Measurements from ENCODE around the gene THRA.

The THRA gene

DNA sequence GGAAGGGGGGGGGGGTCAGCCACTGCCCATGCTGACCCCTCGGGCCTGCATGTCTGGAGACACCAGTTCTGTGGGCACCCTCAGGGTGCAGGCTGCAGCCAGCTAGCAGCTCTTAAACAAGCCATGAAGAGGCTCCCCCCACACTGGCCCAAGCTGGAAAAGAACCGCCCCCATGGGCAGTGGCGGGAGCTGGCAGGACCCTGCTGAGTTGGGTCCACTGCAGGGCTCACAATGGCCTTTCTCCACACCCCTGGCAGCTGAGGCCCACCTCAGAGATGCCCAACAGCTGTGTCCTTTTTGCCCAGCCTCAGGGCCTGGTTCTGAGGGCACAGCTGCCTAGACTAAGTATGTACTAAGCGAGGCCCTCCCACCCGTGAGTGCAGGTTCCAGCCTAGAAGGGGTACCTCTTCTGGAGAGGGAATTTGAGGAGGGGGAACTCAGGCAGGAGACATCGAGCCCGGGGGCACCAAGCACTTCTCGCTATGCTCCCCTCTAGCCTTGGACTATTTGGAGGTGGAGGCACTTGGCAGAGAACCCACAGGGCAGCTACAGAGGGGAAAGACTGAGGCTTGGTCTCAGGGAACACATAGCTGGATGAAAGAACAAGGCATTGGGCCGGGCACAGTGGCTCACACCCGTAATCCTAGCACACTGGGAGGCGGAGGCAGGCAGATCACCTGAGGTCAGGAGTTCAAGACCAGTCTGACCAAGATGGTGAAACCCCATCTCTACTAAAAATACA, 3.2 kb downstream of the THRA start:
- no peak for DNase-seq

DNA sequence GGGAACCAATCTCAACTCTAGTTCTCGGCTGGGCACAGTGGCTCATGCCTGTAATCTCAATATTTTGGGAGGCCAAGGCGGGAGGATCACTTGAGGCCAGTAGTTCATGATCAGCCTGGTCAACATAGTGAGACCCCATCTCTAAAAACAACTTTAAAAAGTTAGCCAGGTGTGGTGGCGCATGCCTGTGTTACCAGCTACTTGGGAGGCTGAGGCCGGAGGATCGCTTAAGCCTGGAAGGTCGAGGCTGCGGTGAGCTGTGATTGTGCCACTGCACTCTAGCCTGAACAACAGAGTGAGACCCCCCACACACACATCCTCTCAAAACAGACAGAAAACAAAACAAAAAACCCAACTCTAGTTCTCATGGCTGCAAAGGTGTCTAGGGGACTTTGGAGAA, 4.9 kb downstream of the THRA start:
- no peak for DNase-seq

DNA sequence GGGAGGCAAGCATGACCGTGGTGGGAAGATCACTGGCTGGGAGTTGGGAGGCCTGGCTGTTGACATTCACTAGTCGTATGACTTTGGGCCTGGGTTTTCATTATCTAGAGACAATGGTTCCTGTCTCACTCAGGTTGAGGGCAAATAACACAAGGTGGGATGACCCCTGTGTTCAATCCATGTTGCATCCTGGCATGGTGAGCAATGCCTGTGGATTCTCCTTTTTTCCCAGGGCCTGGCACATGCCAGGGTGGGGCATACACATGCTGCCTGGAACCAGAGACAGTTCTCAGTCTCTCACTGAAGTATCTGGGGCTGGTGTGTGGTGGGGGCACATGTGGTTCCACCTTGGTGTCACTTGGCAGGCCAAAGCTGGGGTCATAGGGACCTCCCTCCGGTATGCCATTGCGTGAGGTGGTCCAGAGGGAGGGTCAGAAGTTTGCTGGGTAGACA, 5.4 kb downstream of the THRA start:
- DNase-seq = no peak

DNA sequence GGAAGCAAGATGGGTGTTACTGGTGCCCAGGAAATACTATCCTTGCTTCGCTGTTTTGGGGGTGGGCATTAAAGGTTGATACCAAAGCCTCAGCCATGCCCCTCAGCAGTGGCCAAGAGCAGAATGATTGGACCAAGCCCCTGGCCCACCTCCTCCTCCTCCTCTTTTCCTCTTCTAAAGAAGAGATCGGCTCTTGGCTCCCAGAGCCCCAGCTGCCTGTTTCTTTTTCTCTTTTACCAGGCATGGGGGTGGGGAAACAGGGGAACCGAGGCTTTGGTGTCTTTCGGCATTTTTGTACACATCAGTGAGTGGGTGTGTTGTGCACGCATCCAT, 5.8 kb downstream of the THRA start:
- no peak for DNase-seq

DNA sequence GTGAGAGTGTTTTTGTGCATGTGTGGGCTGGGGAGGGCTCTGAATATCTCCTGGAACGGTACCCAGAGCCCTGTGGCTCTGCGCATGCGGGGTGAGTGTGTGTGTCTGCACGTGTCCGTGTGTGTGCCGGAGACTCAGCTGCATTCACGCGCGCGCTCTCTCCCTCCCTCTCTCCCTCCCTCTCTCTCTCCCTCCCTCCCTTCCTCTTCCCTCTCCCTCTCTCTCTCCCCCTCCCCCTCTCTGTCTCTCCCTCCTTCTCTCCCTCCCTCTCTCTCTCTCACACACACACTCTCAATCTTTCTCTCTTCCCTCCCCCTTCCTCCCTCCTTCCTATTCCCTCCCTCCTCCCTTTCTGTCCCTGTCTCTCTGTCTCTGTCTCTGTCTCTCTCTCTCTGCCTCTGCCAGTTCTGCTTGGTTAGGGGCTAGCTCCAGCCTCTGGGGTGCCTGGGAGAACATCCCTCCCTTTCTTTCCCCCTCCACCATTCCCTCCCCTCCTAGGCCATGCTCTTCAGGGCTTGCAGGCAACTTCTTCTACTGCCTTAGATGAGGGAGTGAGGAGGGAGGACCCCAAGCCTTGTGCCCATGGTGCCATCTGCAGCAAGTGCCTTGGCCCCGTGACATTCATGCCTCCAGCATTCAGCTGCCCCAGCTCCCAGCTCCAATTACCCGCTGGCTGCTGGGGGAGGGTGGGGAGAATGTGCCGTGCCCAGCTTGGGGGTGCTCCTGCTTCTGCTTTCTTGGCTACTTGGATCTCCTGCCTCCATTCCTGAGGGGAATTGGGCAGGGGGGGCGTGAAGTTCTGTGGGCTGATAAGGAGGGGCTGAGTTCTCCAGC, 6.4 kb downstream of the THRA start:
- peak; percentile 72 for DNase-seq

DNA sequence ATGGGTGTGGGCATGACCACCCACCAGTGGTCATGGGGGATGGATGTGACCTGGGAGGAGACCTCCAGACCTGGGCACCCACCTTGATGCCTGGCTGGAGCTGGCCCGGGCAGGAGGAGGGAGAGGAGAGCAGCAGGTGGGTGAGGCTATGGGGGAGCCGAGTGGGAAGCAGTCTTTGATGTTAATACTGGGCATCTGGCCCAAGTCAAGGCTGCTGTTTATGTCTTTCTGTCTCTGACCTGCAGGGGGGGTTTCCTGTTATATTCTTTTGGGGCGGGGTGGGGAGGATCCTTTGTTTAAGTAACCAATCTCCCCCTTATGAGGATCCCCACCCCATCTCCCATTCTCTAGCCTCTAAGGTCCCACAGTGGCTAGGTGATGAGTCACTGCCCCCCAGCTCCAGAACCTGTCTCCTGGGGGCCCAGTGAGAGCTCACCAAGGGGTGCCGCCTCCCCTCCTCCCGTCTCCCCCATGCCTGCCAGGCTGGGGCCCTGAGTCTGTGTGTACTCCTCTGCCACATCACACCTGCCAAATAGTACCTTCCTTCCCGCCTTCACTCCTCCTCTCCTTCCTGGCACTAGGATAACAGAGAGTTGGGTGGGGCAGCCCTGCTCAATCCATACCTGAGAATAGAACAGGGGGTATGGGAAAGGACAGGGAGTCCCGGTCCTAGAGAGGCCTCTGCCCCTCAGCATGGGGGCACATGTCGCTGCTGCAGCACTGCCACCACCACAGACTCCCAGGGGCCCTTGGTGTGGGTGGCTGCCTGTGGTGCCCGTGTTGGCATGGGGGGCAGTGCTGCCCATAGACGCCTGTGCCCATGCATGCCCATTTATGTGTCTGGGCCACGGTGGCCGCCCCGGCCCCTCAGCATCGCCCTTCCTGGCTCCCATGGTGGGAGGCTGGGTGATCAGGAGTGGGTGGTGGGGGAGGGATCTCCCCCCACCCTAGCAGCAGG, 7.3 kb downstream of the THRA start:
- peak; percentile 87 for DNase-seq

DNA sequence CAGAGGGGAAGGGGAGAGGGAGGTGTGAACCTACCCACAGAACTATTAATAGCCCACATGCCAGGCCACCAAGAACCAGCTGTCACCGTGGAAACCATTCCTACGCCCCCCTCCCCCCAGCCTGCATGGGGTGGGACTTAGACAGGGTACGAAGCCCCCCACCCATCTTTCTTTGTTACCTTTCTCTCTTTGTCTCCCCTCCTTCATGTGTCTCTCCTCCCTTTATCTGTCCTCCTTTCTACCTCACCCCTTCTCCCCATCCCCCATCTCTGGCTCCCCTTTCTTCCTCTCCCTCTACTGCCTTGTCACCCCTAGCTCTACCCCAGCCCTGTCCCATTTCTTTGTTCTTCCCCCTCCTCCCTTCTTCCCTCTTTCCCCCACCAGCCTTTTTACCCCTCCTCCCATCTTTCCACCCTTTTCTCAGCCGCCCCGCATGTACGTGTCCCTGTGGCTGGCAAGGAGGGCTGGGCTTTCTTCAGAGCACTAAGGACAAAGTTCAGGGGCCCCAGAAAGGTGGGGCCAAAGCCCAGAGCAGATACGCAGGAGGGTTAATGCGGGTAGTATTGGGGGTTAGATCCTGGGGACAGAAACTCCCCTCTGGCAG, 8.0 kb downstream of the THRA start:
- DNase-seq = no peak

DNA sequence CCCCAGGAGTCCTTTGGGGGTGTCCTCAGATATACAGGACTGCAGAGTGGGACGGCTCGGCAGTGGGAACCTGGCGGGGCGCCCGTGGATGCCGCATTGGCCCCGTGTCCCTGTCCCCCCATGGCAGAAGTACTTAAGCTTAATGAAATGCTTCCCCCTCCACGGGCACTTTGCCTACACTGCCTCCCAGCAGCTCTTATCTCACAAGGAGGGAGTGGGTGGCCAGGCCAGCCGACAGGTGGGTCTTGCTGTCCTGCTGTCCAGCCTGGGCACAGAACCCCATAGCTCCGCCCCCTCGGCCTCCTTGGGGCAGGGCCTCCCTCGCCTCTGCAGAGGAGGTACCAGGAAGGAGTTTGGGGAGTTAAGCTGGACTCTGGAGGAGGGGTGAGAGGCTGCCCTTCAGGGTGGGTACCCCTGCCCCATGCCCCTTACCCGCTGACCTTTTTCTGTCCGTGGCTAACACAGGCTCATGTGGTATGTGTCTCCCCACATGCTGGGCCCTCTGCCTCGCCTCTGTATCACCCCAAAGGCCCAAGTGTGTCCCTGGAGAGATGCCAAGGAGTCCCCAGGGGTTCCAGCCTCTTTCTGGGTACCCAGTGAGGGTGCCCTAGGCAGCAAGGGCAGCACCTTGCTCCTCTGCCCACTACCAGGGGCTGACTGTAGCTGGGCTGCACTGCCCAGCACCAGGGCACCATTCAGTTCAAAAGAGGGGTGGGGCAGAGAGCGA, 8.7 kb downstream of the THRA start:
- DNase-seq = no peak

DNA sequence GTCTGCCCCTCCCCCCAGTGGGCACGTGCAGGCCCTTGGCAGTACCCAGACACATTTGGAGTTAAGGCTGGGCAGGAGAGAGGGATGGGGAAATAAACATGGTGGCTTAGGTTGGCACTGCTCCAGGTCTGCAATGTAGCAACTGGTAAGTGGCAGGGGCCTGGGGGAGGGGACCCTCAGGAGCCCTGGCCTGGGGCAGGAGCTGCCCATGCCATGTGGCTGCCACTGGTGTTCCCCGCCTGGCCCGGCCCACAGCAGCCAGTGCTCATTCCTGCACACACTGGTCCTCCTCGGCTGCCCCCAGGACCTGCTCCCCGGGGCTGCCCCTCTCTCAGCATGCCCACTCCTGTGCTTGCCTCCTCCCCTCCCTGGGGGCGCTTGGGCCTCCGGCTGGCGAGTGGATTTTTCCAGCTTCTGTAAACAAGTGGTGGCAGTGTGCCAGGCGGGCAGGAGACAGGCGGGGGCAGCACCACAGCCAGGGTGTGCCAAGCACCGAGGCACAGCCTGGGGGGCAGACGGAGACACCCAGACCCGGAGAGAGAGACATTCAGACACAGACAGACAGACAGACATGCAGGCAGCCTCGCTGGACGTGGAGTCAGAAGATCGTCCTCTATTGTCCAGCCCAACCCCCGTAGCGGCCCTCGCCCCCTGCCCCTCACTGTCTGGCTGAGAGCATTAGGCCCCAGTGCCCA, 9.4 kb downstream of the THRA start:
- DNase-seq = peak; percentile 89

DNA sequence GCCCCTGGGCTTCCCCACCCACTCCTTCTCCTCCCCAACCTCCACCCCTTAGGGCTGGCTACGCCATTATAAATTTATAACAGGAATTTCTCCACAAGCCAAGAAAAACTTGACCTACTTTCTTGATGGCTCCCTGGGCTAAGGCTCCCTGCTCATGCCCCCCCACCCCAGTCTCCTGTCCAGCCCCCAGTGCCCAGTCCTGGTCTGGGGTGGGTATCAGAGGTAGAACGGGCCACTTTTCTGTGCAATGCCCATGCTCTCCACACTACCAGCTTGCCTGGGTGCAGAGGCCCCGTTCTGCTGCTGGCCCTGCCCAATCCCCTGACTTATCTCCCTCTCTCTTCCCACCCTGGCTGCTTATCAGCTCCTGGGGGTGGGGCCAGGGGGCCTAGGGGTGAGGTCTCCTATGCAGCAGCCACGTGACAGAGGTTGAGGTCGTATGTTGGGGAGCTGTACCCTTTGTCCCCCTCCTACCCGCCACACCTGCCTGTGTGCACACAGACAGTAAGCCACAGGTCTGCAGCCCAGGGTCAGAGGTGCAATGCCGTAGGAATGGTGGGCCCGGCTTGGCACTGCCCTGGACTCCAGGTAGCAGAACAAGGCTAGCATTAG, 10.1 kb downstream of the THRA start:
- DNase-seq = no peak

DNA sequence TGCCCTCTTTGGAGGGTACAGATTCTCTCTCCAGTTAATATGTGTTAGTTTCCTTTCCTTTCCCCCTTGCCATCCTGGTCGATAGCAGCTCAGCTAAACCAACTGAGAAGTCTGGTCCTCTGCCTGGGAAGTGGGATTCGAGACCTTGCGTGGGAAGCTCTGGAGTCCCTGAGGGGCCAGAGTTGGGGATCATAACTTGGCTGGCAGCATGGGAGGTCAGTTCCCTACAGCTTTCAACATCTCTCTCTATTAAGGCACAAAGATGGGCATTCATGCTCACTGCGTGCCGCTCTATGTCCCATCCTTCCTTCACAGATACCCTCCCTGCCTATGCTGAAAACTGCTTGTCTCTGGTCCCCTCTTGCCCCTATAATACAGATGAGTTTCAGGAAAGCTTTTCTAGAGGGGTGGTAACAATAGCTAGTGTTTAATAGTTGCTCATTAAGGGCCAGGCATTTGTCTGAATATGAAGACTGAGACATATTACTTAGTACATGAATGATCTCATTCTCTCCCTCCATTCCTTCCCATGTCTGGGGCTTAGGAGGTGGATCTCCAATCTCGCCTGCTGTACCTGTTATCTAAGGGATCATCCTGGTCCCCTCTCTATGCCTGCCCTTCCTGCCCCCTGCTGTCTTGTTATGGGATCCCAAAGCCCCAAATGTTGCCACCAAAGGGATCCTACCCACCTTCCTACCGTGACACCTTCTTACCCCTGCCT, 10.8 kb downstream of the THRA start:
- DNase-seq = no peak

DNA sequence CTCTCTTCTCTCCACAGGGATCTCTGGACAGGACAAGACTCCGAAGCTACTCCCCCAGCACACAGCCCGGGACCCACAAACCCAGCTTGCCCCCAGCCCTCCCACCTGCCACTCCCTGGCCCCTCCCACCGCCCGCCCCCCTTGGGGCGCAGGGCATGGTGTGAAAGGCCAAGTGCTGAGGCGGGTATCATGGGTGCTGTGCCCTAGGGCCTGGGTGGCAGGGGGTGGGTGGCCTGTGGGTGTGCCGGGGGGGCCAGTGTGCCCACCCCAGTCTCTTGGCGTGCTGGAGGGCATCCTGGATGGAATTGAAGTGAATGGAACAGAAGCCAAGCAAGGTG, 11.4 kb downstream of the THRA start:
- DNase-seq = no peak

DNA sequence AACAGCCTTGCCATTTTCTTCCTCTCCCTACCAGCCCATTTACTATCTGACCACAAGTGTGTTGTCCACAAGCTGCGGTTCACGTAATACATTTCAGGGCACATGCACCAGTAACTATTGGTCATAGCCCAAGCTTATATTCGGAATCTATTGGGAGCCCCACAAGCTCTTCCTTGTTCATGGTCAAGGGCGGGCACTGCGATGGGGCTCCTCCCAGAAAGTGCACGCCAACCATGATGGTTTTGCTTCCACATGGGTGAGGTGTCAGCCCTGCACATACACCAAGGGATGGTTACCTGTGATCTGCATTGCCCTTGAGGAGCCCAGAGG, 12.1 kb downstream of the THRA start:
- DNase-seq = no peak

DNA sequence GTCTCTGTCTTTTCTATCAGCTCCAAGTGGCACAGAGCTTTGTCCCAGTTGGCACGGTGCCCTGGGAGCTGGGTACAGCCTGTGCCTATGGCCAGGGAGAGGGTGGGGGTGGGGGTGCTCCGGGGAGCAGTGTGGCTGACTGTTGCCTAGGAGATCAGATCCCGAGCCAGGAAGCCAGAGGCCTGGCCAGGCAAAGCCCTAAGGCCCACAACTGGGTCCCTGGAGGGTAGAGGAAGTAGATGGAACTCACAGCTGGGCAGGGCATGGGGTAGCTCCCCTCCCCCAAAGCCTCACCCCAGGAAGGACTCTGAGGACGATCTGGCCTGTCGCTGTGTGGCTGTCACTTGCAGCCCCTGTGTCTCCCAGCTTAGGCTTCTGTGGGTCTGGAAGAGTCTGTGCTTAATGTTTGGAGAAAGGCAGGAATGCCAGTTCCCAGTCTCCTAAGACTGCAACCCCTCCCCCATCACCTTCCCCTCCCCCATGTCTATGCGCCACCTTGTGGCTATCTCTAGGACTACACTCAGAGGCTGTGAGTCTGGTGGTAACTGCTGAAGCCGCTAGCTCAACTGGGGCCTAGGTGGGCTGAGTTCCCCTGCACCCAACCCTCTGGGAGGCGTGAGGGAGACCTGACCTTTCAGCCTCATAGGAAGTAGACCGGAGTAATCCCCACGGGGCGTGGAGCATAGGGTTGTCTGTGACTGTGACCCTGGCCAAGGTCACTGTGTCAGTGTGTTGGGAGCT, 12.6 kb downstream of the THRA start:
- DNase-seq = no peak

DNA sequence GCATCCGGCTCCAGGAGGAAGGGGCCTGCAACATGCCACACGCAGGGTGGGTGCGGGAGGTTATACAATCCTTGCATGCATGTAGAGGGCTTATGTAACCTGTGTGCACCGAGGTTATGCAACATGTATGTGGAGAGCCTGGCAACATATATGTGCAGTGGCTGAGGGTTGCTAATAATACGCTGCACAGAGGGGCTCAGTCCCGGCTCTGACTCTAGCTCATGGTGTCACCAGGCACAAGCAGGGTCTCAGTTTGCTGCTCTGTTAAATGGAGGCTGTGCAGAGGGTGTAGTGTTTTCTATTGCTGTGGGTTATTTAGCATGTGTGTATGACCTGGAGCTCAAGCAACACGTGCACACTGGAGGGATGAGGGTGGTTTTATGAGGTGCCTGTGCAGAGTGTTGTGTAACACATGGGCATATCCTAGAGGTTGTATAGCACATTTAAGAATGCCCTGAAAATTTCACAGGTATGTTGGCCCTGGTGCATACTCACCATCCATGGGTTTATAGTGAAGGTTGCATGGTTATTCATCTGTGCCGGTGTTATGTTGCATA, 13.3 kb downstream of the THRA start:
- DNase-seq = no peak

DNA sequence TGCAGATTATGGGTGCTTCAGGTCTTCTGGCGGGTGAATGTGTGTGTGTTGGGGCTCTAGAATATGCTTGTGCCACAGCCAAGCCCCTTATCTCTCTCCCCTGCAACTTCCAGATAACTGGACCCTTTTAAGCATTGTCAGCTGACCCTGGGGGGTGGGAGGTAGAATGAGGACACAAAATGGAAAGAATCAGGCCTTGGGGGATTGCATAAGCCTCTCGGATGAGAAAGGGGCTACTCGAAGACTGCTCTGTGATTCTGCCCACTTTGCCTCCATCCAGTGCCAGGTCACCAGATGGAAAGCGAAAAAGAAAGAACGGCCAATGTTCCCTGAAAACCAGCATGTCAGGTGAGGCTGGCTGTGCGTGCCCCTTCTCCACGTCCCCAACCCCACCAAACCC, 13.8 kb downstream of the THRA start:
- DNase-seq = no peak

DNA sequence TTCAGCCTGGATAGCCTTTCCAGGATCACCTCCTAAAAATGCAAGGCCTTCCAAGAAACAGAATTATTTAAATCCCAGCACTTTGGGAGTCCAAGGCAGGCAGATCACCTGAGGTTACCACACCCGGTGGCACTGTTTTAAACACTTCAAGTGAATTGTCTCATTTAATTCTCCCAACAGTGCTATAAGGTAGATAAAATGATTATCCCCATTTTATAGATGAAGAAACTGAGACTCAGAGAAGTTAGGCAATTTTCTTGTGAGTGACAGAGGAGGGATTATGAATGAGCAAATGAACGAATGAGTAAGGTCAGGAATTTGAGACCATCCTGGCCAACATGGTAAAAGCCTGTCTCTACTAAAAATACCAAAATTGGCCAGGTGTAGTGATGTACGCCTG, 16.8 kb downstream of the THRA start:
- no peak for DNase-seq

DNA sequence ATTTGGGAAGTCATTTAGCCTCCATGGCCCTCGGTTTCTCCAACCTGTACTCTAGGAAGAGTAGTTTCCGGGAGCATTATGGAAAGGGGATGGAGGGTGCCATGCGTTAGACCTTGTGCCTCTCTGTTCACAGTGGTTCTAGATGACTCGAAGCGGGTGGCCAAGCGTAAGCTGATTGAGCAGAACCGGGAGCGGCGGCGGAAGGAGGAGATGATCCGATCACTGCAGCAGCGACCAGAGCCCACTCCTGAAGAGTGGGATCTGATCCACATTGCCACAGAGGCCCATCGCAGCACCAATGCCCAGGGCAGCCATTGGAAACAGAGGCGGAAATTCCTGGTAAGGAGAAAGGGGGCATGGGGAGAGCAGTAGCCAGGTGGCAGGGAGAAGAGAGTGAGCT, 21.7 kb downstream of the THRA start:
- DNase-seq = no peak

DNA sequence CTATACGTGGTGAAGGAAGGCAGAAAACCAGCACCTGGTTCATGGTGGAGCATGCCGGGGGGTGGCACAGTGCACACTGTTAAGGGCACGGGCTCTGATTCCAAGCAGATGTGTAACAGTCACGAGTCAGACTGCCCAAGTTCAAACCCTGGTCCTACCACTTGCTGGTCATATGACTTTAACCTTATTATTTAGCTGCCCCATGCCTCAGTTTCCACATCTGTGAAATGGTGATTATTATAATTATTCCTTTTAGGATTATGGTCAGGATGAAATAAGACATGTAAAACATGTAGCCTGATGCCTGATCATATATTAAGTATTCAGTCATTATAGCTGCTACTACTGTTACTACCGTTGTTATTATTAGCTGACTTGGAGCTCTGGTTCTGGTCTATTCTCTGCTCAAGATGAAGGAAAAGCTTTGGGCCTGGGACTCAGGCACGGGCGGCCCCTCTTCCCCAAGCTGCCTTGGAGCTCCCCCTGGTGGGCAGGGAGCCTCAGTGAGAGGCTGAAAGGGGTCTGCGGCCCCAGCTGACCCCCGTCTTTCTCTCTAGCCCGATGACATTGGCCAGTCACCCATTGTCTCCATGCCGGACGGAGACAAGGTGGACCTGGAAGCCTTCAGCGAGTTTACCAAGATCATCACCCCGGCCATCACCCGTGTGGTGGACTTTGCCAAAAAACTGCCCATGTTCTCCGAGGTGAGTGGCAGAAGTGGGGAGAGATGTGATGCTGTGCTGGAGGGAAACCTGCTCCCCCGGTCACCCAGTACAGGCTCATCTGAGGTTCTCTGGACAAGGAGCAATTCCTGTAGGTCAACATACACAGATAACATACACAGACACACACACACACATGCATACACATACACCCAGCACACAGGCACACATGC, 23.6 kb downstream of the THRA start:
- no peak for DNase-seq
